NOMO-1 treated with DMSO at 0.1 percent for 48 hours (cell line): ENCODE measurements around the gene CD22.
A peak's percentile ranks its signal among the peaks of the same experiment; 100 is the strongest.

Experiments
- DNase-seq: peaks from one replicate; lab custom pipeline; 2025; ENCODE audit not compliant: unreplicated experiment; lab: John Stamatoyannopoulos, UW

The CD22 gene

GRCh38 chr19:35313587-35313986 lies 15.4 kb upstream of the CD22 start:
- DNase-seq = no peak

DNA sequence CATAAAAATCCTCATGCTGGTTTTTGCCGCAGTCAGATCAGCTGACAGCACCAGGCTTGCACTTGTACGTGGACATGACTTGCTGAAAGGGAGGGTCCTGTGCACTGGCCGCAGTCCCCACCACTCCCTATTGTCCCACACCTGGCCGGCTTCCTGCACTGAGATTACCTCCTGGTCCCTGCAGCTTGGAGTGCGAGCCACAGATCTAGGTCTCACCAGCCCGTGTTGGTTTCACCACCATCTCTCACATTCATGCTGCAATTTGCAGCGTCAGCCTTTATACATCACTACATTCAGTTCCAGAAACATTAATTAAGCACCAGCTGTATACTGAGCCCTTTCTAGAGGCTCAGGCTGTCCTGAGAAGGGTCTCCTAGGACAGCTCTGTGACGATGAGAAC lies 15.0 kb upstream of the CD22 start:
- DNase-seq = no peak

DNA sequence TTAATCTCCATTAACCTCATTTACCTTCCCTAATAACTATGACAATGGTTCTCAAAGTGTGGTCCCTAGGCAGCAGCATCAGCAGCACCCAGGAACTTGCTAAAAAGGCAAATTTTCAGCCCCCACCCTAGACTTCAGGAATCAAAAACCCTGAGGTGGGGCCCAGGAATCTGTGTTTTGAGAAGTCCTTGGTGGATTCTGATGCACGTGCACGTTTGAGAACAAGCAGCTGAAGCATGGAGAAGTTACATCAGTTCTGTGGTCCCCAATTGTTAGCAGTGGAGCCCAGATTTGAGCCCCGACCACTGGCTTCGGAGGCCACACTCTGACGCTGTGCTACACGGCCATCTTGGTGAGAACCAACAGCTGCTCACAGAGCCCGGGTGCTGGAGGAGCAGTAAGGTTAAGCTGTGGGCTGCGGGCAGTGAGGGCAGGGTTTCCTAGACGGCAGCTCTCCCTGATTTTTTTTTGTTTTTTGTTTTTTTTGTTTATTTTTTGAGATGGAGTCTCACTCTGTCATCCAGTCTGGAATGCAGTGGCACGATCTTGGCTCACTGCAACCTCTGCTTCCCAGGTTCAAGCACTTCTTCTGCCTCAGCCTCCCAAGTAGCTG lies 14.0 kb upstream of the CD22 start:
- DNase-seq = no peak

DNA sequence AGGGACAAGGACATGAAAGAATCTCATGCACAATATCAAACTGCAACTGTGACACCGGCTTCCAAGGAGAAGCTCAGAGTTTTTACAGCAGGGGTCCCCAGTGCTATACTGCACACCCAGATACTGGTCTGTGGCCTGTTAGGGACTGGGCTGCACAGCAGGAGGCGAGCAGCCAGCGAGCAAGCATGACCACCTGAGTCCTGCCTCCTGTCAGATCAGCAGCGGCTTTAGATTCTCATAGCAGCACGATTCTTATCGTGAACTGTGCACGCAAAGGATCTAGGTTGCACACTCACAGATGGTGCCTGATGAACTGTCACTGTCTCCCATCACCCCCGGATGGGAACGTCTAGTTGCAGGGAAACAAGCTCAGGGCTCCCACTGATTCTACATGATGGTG lies 13.1 kb upstream of the CD22 start:
- DNase-seq = no peak

- no peak for DNase-seq
These were observed 12.4 kb upstream of the CD22 start for GRCh38 chr19:35316560-35316959.

DNA sequence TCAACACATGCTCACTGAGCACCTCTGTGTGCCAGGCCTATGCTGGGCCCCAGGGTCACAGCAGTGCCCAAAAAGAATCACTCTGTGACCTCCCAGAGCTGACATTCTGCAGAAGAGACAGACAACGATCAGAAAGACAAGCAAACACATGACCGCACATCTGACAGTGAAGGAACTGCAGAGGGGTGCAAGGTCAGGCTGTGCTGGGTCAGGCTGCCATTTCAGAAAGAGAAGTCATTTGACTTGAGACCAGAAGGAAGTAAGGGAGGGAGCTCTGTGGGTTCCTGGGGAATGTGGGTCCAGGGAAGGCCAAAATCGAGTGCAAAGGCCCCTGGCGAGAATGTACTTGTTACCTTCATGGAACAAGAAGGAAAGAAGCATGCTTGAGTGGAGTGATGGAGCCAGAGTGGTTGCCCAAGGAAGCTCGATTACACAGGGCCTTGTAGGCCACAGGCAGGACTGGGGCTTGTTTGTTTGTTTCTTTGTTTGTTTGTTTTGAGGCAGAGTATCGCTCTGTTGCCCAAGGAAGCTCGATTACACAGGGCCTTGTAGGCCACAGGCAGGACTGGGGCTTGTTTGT lies 11.4 kb upstream of the CD22 start:
- DNase-seq = no peak

DNA sequence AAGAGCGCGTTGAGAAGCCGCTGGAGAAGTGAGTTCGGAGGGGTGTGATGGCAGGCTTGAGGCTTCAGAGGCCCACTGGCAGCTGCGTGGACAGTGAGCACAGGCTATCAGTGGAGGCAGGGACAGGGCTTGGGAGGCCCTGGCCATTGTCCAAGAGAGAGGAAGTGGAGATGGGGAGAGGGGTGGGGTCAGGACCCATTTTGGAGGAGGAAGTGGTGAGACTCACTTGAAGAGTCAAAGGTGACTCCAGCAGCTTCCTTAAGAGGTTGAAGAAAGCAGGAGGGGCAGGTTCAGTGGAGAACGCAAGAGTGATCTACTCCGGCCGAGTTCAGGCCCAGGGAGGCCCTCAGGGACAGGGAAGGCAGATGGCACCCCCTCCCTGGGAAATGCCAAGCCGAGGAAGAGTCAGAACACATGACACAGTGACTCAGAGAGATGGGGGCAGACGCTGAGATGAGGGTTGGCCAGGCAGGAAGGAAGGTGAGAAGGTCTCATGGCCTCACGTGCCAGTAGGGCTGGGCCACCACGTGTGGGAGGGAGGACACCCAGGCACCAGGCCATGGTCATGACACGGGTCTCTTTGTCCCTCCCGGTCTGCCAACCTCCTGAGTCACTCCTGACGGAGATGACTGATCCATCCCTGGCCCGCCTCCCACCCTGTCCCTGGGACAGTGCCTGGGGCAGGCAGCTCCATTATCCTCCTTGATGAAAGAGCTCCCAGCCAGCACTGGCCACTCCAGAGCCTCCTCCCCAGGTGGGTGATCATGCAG lies 10.1 kb upstream of the CD22 start:
- peak; percentile 30 for DNase-seq

- DNase-seq = peak; percentile 72
These were observed 8.8 kb upstream of the CD22 start for GRCh38 chr19:35320065-35320713.

- no peak for DNase-seq
These were observed 7.7 kb upstream of the CD22 start for GRCh38 chr19:35321291-35321690.

DNA sequence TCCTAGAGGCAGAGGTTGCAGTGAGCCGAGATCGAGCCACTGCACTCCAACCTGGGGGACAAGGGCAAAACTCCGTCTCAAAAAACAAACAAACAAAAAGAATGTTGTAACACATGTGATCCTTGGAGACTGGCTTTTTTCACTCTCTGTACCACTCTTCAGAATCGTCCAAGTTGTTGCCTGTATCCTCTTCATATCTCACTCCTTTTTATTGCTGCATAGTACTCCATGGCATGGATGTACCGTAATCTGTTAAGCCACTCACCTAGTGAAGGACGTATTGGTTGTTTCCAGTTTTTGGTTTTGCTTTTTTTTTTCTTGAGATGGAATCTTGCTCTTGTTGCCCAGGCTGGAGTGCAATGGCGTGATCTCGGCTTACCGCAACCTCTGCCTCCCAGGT lies 7.0 kb upstream of the CD22 start:
- no peak for DNase-seq

GRCh38 chr19:35327642-35328041 lies 1.3 kb upstream of the CD22 start:
- DNase-seq = no peak

DNA sequence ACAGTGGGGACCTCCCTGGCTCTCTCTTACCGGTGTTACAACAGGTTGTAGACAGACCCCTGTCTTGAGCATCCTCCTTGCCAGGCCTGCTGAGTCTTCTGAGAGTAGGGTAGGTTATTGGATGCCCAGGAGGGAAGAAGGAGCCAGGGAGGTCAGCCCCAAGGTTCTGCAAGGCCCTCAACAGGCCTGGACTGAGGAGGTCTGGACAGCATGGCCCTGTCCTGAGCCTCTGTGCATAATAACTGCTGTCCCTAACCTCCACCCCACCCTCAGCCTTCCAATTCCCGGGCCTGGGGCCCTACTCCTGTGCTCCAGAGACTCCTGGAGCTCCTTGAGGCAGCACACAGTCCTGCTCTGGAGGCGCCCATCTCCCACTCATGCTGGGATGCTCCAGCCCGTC lies 336 bp downstream of the CD22 start:
- DNase-seq = no peak

- no peak for DNase-seq
These were observed 1.5 kb downstream of the CD22 start for GRCh38 chr19:35330475-35330874.

- DNase-seq = no peak
These were observed 2.7 kb downstream of the CD22 start for GRCh38 chr19:35331551-35332214.

- no peak for DNase-seq
These were observed 3.8 kb downstream of the CD22 start for GRCh38 chr19:35332817-35333216.

GRCh38 chr19:35334144-35334753 lies 5.3 kb downstream of the CD22 start:
- DNase-seq = no peak

DNA sequence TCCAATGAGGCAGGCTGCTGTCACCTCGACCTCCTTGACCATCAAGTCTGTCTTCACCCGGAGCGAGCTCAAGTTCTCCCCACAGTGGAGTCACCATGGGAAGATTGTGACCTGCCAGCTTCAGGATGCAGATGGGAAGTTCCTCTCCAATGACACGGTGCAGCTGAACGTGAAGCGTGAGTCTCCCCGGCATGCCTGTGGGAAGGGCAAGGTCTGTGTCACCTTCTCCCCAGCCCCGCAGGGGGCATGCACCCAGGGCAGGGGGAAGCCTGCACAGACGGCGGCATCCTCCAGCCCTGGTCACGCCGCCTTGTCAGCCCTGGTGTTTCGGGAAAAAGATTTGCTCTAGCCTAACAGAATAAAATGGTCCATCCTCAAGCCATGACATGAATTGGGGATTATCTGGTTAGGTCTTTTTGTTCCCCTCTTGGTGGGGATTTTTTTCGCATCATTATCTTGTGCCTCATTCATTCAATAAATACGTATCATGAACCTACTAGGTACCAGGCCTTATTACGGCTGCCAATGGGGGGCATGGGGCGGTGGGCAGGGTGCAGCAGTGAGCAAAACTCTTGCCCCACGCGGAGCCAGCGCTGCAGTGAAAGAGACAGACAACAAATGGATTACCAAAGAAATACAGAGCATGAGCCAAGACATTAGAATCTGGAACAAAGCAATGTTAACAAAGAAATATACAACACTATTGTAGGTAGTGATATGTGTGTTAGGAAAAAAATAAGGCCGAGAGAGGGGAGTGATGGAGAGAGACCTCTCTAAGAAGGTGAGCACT lies 7.4 kb downstream of the CD22 start:
- no peak for DNase-seq

DNA sequence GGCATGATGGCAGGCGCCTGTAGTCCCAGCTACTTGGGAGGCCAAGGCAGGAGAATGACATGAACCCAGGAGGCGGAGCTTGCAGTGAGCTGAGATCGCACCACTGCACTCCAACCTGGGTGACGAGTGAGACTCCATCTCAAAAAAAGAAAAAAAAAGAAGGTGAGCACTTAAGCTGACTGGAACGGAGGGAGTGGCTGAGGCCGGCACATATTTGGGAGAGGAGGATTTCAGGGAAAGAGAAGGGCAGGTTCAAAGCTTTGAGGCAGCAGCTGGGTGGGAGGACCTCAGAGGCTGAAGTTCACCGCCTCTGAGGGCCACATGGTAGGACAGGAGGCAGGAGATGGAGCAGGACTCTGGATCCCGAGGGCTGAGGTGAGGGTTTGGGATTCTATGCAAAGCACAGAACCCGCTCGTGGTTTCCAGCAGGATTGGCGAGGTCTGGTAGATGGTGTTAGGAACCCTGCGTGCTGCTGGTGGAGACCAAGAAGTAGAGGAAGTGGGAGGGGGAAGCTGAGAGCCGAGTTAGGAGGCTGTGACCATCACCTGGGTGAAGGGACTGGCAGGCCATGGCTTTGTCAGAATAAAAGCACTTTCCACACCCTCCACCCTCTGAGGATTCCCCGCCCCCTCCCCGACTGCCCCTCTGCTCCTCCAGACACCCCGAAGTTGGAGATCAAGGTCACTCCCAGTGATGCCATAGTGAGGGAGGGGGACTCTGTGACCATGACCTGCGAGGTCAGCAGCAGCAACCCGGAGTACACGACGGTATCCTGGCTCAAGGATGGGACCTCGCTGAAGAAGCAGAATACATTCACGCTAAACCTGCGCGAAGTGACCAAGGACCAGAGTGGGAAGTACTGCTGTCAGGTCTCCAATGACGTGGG lies 8.4 kb downstream of the CD22 start:
- DNase-seq = no peak

DNA sequence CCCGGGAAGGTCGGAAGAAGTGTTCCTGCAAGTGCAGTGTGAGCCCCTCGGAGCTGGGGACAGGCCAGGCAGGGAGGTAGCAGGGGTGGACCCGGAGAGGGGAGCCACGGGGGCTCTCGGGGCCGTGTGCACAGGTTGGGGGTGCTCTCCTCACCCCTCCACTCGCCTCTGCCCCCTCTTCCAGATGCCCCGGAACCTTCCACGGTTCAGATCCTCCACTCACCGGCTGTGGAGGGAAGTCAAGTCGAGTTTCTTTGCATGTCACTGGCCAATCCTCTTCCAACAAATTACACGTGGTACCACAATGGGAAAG lies 9.0 kb downstream of the CD22 start:
- DNase-seq = no peak
